ENCODE measurements around the gene PPP2R5C.
A peak's percentile ranks its signal among the peaks of the same experiment; 100 is the strongest.

The PPP2R5C gene

GRCh38 chr14:101808894-101809670 is 47.6 kb downstream of the PPP2R5C start:
- no peak for DNase-seq (ENCODE audit: low read depth)
- peak overlapping the region; percentile 70 for H3K4me3 ChIP-seq (ENCODE audit: low read depth, low read length)

GRCh38 chr14:101809671-101810514 is 48.4 kb downstream of the PPP2R5C start:
- peak; percentile 78 for DNase-seq (ENCODE audit: low read depth)
- peak overlapping the region; percentile 70 for H3K4me3 ChIP-seq (ENCODE audit: low read depth, low read length)

- DNase-seq (ENCODE audit: low read depth) = no peak
- H3K4me3 ChIP-seq (ENCODE audit: low read depth, low read length) = peak overlapping the region; percentile 70
Measured at GRCh38 chr14:101810897-101811621, 49.5 kb downstream of the PPP2R5C start.

GRCh38 chr14:101812071-101812470 is 50.6 kb downstream of the PPP2R5C start:
- no peak for DNase-seq (ENCODE audit: low read depth)
- no peak overlapping the region for H3K4me3 ChIP-seq (ENCODE audit: low read depth, low read length)

GRCh38 chr14:101813171-101813759 is 51.8 kb downstream of the PPP2R5C start:
- no peak overlapping the region for H3K4me3 ChIP-seq (ENCODE audit: low read depth, low read length)
- no peak for DNase-seq (ENCODE audit: low read depth)

GRCh38 chr14:101813833-101814232 is 52.3 kb downstream of the PPP2R5C start:
- H3K4me3 ChIP-seq (ENCODE audit: low read depth, low read length) = no peak overlapping the region
- DNase-seq (ENCODE audit: low read depth) = no peak

- no peak overlapping the region for H3K4me3 ChIP-seq (ENCODE audit: low read depth, low read length)
- DNase-seq (ENCODE audit: low read depth) = no peak
Measured at GRCh38 chr14:101814934-101815333, 53.4 kb downstream of the PPP2R5C start.

- no peak overlapping the region for H3K4me3 ChIP-seq (ENCODE audit: low read depth, low read length)
- no peak for DNase-seq (ENCODE audit: low read depth)
Measured at GRCh38 chr14:101815994-101816393, 54.5 kb downstream of the PPP2R5C start.

- no peak for DNase-seq (ENCODE audit: low read depth)
- H3K4me3 ChIP-seq (ENCODE audit: low read depth, low read length) = no peak overlapping the region
Measured at GRCh38 chr14:101817501-101818001, 56.0 kb downstream of the PPP2R5C start.

- H3K4me3 ChIP-seq (ENCODE audit: low read depth, low read length) = no peak overlapping the region
- no peak for DNase-seq (ENCODE audit: low read depth)
Measured at GRCh38 chr14:101819251-101819990, 57.9 kb downstream of the PPP2R5C start.

- H3K4me3 ChIP-seq (ENCODE audit: low read depth, low read length) = no peak overlapping the region
- DNase-seq (ENCODE audit: low read depth) = no peak
Measured at GRCh38 chr14:101820283-101820798, 58.8 kb downstream of the PPP2R5C start.

- DNase-seq (ENCODE audit: low read depth) = no peak
- H3K4me3 ChIP-seq (ENCODE audit: low read depth, low read length) = no peak overlapping the region
Measured at GRCh38 chr14:101821528-101821927, 60.0 kb downstream of the PPP2R5C start.

GRCh38 chr14:101823066-101823465 is 61.6 kb downstream of the PPP2R5C start:
- DNase-seq (ENCODE audit: low read depth) = no peak
- H3K4me3 ChIP-seq (ENCODE audit: low read depth, low read length) = no peak overlapping the region

GRCh38 chr14:101823511-101824120 is 62.1 kb downstream of the PPP2R5C start:
- DNase-seq (ENCODE audit: low read depth) = no peak
- no peak overlapping the region for H3K4me3 ChIP-seq (ENCODE audit: low read depth, low read length)

- DNase-seq (ENCODE audit: low read depth) = no peak
- H3K4me3 ChIP-seq (ENCODE audit: low read depth, low read length) = no peak overlapping the region
Measured at GRCh38 chr14:101824339-101824727, 62.8 kb downstream of the PPP2R5C start.

- H3K4me3 ChIP-seq (ENCODE audit: low read depth, low read length) = no peak overlapping the region
- DNase-seq (ENCODE audit: low read depth) = no peak
Measured at GRCh38 chr14:101825797-101826196, 64.3 kb downstream of the PPP2R5C start.

GRCh38 chr14:101826351-101826750 is 64.8 kb downstream of the PPP2R5C start:
- no peak for DNase-seq (ENCODE audit: low read depth)
- no peak overlapping the region for H3K4me3 ChIP-seq (ENCODE audit: low read depth, low read length)

GRCh38 chr14:101827286-101827685 is 65.8 kb downstream of the PPP2R5C start:
- H3K4me3 ChIP-seq (ENCODE audit: low read depth, low read length) = no peak overlapping the region
- no peak for DNase-seq (ENCODE audit: low read depth)
